ENCODE data around the gene C1GALT1. TPM values are rescaled to one million over a fixed set of nuclear protein-coding genes. Genes with fewer than 3 reads are reported as not detected.

The C1GALT1 gene
- total RNA-seq, 1 experiment from 2014 or later = 81.5 TPM

DNA sequence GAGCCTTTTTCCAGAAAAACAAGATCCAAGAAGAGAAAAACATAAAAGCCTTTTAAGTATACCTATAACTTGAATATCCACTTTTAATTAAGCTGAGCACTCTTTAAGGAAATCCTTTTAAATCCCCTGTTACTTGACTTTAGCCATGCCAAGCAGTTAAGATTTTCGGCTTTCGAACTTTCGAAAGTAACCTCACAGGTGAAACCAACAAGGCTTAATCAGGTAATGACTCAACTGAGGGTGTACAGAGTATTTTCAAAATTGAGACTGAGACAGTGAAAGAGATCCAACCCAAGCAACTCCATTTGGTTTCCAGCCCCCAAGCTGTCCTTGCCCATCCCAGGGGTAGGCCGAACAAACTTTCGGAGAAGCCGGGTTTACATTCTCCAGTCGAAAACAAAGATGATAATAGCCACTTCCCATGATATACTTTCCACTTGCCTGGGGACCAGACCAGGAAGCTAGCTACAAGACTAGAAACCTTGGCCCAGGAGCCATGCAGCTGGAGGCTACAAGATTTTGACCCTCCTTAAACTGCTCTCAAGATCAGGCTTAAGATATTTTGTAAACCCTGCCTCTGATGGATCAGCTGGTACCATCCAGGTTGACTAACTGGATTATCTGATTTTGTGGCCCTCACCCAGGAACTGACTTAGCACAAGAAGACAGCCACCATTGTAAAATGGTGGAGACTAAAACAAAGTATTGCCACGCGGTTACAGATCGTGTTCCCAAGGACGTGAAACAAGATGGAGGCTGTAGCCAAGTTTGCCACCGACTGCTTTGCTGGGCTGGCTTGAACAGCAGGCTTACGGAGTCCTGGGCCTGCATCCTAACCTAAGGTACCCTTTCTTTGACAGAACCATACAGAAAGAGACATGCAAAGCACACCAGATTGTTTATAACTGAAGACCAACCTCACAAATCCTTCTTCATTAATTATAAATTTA is 32.3 kb downstream of the C1GALT1 start:
- Histone ChIP-seq H3K14ac (ENCODE audit: insufficient read depth, low read length) (no peak overlapping the region), H3K18ac (ENCODE audit: insufficient read length, low read depth, low read length) (no peak overlapping the region), H2BK15ac (ENCODE audit: low read depth, low read length) (no peak overlapping the region), H2BK12ac (ENCODE audit: insufficient read length, low read depth, low read length) (no peak overlapping the region), H3K9ac (ENCODE audit: extremely low read depth, insufficient read length, low read length) (no peak overlapping the region), H3T11ph (ENCODE audit: low read length) (no peak overlapping the region), H3K27me3 (ENCODE audit: insufficient read depth, low read length) (no peaks in the 10 kb centered on the region), H4K8ac (replicated peaks; ENCODE audit: insufficient read length, low read depth, low read length) (no peak overlapping the region), H3K4me1 (ENCODE audit: insufficient read depth, low read length) (peaks cover 2% of the 10 kb centered on the region; the same call in 1 of the 2 replicates), H2AK5ac (ENCODE audit: insufficient read length, low read length) (no peak overlapping the region), H4K20me1 (ENCODE audit: control insufficient read depth, insufficient read depth, insufficient read length) (no peaks in the 10 kb centered on the region), H3K27ac (ENCODE audit: insufficient read length, low read depth, low read length) (no peak overlapping the region), H2BK5ac (ENCODE audit: insufficient read length, low read length) (no peak overlapping the region), H2BK20ac (ENCODE audit: low read depth, low read length, poor library complexity, severe bottlenecking) (no peak overlapping the region), H3K4ac (ENCODE audit: low read depth, low read length) (no peak overlapping the region), H2BK120ac (ENCODE audit: low read depth, low read length, poor library complexity, severe bottlenecking) (no peak overlapping the region), H4K91ac (ENCODE audit: insufficient read length, low read depth, low read length) (no peak overlapping the region), H3K23ac (ENCODE audit: insufficient read length, low read depth, low read length) (no peak overlapping the region), H3K79me2 (ENCODE audit: insufficient read depth, low read length) (peaks cover 3% of the 10 kb centered on the region; the same call in 1 of the 2 replicates), H4K5ac (ENCODE audit: insufficient read length, low read depth, low read length) (no peak overlapping the region), H2AFZ (ENCODE audit: low read length) (no peak overlapping the region), H3K4me2 (ENCODE audit: insufficient read depth, insufficient read length, low read length) (no peak overlapping the region), H3K79me1 (ENCODE audit: insufficient read depth, low read depth, low read length, poor library complexity, severe bottlenecking) (peaks cover 4% of the 10 kb centered on the region), H3K56ac (ENCODE audit: insufficient read length, low read depth, low read length) (no peak overlapping the region), H3K23me2 (ENCODE audit: insufficient read length, low read depth, low read length, poor library complexity, severe bottlenecking) (no peaks in the 10 kb centered on the region), H3K9me3 (ENCODE audit: control insufficient read depth, low read depth, low read length) (no peaks in the 10 kb centered on the region)
- Mint-ChIP-seq H3K27ac (peak overlapping the region; percentile 44 to 79 (median 68); a peak in 5 of 7 replicates), H3K9me3 (peaks cover 0 to 2% of the 10 kb centered on the region in 2 experiments; a peak in 2 of 5 replicates), H3K4me1 (peaks cover 39 to 63% of the 10 kb centered on the region in 2 experiments), H3K27me3 (ENCODE audit: low read depth) (no peaks in the 10 kb centered on the region), H3K4me3 (no peak overlapping the region), H3K36me3 (ENCODE audit: insufficient read depth in 1 of 3, low read depth in 3 of 3) (peaks cover 48 to 62% (median 53%) of the 10 kb centered on the region in 3 experiments)
- TF ChIP-seq, protein P1, sequence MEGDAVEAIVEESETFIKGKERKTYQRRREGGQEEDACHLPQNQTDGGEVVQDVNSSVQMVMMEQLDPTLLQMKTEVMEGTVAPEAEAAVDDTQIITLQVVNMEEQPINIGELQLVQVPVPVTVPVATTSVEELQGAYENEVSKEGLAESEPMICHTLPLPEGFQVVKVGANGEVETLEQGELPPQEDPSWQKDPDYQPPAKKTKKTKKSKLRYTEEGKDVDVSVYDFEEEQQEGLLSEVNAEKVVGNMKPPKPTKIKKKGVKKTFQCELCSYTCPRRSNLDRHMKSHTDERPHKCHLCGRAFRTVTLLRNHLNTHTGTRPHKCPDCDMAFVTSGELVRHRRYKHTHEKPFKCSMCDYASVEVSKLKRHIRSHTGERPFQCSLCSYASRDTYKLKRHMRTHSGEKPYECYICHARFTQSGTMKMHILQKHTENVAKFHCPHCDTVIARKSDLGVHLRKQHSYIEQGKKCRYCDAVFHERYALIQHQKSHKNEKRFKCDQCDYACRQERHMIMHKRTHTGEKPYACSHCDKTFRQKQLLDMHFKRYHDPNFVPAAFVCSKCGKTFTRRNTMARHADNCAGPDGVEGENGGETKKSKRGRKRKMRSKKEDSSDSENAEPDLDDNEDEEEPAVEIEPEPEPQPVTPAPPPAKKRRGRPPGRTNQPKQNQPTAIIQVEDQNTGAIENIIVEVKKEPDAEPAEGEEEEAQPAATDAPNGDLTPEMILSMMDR (conservative IDR thresholded peaks at IDR 0.05) = no peak
- no CpG with 5 or more reads among the region's 13 CpGs for WGBS (ENCODE audit: extremely low coverage, insufficient read length, low lambda C conversion rate)
- DNase-seq = no peak
